Measurements from ENCODE around the gene HAUS7.

DNA sequence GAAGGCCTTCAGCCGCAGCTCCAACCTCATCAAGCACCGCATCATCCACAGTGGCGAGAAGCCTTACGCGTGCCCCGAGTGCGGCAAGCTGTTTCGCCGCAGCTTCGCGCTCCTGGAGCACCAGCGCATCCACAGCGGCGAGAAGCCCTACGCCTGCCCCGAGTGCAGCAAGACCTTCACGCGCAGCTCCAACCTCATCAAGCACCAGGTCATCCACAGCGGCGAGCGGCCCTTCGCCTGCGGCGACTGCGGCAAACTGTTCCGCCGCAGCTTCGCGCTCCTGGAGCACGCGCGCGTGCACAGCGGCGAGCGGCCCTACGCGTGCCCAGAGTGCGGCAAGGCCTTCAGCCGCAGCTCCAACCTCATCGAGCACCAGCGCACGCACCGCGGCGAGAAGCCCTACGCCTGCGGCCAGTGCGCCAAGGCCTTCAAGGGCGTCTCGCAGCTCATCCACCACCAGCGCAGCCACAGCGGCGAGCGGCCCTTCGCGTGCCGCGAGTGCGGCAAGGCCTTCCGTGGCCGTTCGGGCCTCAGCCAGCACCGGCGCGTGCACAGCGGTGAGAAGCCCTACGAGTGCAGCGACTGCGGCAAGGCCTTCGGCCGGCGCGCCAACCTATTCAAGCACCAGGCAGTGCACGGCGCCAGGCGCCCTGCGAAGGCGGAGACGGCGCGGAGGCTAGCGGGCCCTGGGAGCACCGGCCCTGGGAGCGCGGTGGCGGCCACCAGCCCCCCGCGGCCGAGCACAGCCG lies 49.4 kb downstream of the HAUS7 start:
- TF ChIP-seq KDM1A (IDR thresholded peaks at IDR 0.05; ENCODE audit: borderline replicate concordance, low read length) = no peak
- TF ChIP-seq, protein P1, sequence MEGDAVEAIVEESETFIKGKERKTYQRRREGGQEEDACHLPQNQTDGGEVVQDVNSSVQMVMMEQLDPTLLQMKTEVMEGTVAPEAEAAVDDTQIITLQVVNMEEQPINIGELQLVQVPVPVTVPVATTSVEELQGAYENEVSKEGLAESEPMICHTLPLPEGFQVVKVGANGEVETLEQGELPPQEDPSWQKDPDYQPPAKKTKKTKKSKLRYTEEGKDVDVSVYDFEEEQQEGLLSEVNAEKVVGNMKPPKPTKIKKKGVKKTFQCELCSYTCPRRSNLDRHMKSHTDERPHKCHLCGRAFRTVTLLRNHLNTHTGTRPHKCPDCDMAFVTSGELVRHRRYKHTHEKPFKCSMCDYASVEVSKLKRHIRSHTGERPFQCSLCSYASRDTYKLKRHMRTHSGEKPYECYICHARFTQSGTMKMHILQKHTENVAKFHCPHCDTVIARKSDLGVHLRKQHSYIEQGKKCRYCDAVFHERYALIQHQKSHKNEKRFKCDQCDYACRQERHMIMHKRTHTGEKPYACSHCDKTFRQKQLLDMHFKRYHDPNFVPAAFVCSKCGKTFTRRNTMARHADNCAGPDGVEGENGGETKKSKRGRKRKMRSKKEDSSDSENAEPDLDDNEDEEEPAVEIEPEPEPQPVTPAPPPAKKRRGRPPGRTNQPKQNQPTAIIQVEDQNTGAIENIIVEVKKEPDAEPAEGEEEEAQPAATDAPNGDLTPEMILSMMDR (IDR thresholded peaks at IDR 0.05; ENCODE audit: control extremely low read depth in 1 of 3, insufficient read depth in 1 of 3, low read depth in 1 of 3, low read length in 3 of 3) = no peak
- TF ChIP-seq HDAC2 (IDR thresholded peaks at IDR 0.05; ENCODE audit: borderline replicate concordance in 1 of 2, low read depth in 2 of 2, low read length in 2 of 2) = no peak
- TF ChIP-seq TAF1 (IDR thresholded peaks at IDR 0.05; ENCODE audit: low read depth, low read length) = no peak
- TF ChIP-seq EGR1 (IDR thresholded peaks at IDR 0.05; ENCODE audit: borderline replicate concordance, low read depth, low read length) = no peak
- TF ChIP-seq CEBPB (IDR thresholded peaks at IDR 0.05; ENCODE audit: low read depth, low read length) = no peak
- no peak for TF ChIP-seq POLR2A (IDR thresholded peaks at IDR 0.05; ENCODE audit: control extremely low read depth in 1 of 2, low read depth in 2 of 2, low read length in 2 of 2)
- no peak for TF ChIP-seq RFX5 (IDR thresholded peaks at IDR 0.05; ENCODE audit: borderline replicate concordance, low read depth, low read length)
- no peak for TF ChIP-seq GABPA (IDR thresholded peaks at IDR 0.05; ENCODE audit: borderline replicate concordance, insufficient read depth, low read length)
- no peak for TF ChIP-seq POLR2AphosphoS5 (IDR thresholded peaks at IDR 0.05; ENCODE audit: low read depth, low read length)
- TF ChIP-seq NRF1 (IDR thresholded peaks at IDR 0.05; ENCODE audit: low read depth, low read length) = no peak
- TF ChIP-seq EP300 (IDR thresholded peaks at IDR 0.05; ENCODE audit: borderline replicate concordance in 1 of 2, low read depth in 2 of 2, low read length in 2 of 2) = no peak
- TF ChIP-seq ATF2 (IDR thresholded peaks at IDR 0.05; ENCODE audit: low read length) = no peak
